GM12873 (cell line): ENCODE measurements around the gene ADCYAP1.

Experiments used
- CTCF ChIP-seq: IDR thresholded peaks from 2 replicates; pipeline ENCODE4 v1.5.1; 2012; ENCODE audit warnings: low read depth, mild to moderate bottlenecking, moderate library complexity, low read length, control low read depth; ENCODE audit not compliant: insufficient read depth; ENCODE audit errors: missing control alignments

ADCYAP1 gene

DNA sequence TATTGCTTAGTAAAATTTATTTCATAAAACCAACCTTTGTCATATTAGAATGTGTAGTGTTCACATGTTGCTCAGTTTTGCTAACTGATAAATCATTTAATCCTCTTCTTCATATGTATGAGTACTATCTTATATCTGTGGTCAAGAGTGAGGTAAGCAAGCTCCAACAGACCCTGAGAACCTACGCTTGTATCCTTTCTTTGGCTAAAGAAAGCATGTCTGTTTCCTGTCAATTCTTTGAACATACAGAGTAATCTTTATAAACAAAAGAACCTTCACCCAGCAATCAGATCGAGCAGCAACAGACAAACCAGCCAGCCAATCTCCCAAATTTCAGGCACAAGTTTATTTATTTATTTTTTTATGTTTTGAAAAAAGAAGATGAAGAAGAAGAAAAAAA is 6.4 kb downstream of the ADCYAP1 start:
- no peak for TF ChIP-seq CTCF

- no peak for TF ChIP-seq CTCF
Measured at GRCh38 chr18:911486-911885, 6.8 kb downstream of the ADCYAP1 start.

GRCh38 chr18:916562-916961 is 11.9 kb downstream of the ADCYAP1 start:
- no peak for TF ChIP-seq CTCF

GRCh38 chr18:919078-919477 is 14.4 kb downstream of the ADCYAP1 start:
- no peak for TF ChIP-seq CTCF

- TF ChIP-seq CTCF, result no peak
Measured at GRCh38 chr18:923144-923866, 18.6 kb downstream of the ADCYAP1 start.

- no peak for TF ChIP-seq CTCF
Measured at GRCh38 chr18:924987-925386, 20.3 kb downstream of the ADCYAP1 start.

- TF ChIP-seq CTCF, result no peak
Measured at GRCh38 chr18:926946-927345, 22.3 kb downstream of the ADCYAP1 start.
